ENCODE results near the gene MAML2. TPM values are rescaled to one million over a fixed set of nuclear protein-coding genes. Genes with fewer than 3 reads are reported as not detected.

The MAML2 gene
- total RNA-seq, 1 experiment from 2014 or later: 2.9 TPM

DNA sequence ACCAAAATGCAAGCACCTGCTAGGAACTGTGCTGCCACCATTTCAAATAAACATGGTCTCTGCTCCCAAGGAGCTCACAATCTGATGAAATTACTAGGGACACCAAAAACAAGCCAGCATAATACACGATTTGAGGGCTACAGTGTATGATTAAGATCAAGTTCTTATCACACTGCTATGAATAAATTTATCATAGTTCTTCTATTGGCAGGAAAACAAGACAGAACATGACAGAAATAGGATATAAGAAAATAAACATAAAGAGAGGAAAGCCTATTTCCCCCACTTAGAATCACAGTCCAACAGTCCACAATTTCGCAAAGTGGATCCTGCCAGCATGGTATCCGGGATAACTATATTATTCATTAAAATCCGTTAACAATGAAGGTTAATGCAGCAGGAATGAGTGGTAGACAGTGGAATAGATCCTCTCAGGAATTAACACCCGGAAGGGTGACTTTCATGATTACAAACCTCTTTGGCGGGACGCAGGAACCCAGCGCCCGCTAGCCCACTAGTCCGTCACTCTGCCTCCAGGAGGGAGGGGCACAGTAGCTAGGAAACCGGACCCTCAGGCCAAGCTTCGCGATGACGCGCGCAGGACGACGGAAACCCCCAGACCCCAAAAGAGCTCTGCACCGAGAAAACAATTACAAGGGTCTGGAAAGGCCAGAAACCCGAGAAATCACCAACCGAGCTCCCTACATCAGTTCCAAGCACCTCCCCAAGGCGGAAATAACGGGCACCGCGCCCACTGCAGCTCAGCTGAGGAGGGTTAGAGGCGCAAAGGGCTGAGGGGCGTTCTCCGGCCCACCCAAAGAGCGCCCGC lies 46.1 kb upstream of the MAML2 start:
- no TSS peak for BruUV-seq (replicated peaks)
- CTCF ChIA-PET: interaction anchor here (0.6 to 1.5 kb wide), 6 partner anchors 46 to 1322 kb away, joined by 3 to 6 read pairs (median 4); no protein-coding TSS in a partner anchor
- peak overlapping the region; percentile 92 for H3K27ac ChIP-seq (ENCODE audit: low read length)
- TF ChIP-seq, protein P1, sequence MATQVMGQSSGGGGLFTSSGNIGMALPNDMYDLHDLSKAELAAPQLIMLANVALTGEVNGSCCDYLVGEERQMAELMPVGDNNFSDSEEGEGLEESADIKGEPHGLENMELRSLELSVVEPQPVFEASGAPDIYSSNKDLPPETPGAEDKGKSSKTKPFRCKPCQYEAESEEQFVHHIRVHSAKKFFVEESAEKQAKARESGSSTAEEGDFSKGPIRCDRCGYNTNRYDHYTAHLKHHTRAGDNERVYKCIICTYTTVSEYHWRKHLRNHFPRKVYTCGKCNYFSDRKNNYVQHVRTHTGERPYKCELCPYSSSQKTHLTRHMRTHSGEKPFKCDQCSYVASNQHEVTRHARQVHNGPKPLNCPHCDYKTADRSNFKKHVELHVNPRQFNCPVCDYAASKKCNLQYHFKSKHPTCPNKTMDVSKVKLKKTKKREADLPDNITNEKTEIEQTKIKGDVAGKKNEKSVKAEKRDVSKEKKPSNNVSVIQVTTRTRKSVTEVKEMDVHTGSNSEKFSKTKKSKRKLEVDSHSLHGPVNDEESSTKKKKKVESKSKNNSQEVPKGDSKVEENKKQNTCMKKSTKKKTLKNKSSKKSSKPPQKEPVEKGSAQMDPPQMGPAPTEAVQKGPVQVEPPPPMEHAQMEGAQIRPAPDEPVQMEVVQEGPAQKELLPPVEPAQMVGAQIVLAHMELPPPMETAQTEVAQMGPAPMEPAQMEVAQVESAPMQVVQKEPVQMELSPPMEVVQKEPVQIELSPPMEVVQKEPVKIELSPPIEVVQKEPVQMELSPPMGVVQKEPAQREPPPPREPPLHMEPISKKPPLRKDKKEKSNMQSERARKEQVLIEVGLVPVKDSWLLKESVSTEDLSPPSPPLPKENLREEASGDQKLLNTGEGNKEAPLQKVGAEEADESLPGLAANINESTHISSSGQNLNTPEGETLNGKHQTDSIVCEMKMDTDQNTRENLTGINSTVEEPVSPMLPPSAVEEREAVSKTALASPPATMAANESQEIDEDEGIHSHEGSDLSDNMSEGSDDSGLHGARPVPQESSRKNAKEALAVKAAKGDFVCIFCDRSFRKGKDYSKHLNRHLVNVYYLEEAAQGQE (IDR thresholded peaks at IDR 0.05; ENCODE audit: insufficient read depth in 1 of 2, low read depth in 2 of 2, low read length in 1 of 2): no peak
- TF ChIP-seq SIN3A (IDR thresholded peaks at IDR 0.05; ENCODE audit: borderline replicate concordance, insufficient read depth, low read depth, low read length) (no peak), TCF7L2 (IDR thresholded peaks at IDR 0.05; ENCODE audit: low read depth, low read length) (no peak), POLR2AphosphoS5 (IDR thresholded peaks at IDR 0.05; ENCODE audit: low read depth, low read length) (no peak)
- TF ChIP-seq, protein P2, sequence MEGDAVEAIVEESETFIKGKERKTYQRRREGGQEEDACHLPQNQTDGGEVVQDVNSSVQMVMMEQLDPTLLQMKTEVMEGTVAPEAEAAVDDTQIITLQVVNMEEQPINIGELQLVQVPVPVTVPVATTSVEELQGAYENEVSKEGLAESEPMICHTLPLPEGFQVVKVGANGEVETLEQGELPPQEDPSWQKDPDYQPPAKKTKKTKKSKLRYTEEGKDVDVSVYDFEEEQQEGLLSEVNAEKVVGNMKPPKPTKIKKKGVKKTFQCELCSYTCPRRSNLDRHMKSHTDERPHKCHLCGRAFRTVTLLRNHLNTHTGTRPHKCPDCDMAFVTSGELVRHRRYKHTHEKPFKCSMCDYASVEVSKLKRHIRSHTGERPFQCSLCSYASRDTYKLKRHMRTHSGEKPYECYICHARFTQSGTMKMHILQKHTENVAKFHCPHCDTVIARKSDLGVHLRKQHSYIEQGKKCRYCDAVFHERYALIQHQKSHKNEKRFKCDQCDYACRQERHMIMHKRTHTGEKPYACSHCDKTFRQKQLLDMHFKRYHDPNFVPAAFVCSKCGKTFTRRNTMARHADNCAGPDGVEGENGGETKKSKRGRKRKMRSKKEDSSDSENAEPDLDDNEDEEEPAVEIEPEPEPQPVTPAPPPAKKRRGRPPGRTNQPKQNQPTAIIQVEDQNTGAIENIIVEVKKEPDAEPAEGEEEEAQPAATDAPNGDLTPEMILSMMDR (IDR thresholded peaks at IDR 0.05): no peak
- peaks cover 24% of the 10 kb centered on the region for H3K4me1 ChIP-seq (ENCODE audit: control insufficient read depth, insufficient read depth, low read length)
- H3K4me3 ChIP-seq (ENCODE audit: low read depth in 2 of 2, low read length in 2 of 2): peak overlapping the region; percentile 81 to 84
- no peaks in the 10 kb centered on the region for H3K9me3 ChIP-seq (ENCODE audit: control insufficient read depth, insufficient read depth, low read depth, low read length)
- intact Hi-C loops (cut with micrococcal nuclease; ENCODE audit: unreplicated experiment) (no loop called here), in situ Hi-C loops (cut with HindIII; ENCODE audit: low pct_unique_long_range_greater_than_20kb, low sequenced_read_pairs) (no loop called here)
- POLR2A ChIA-PET: interaction anchor here (0.6 to 1.3 kb wide), 8 partner anchors 32 to 1325 kb away, joined by 3 to 7 read pairs (median 3); partner anchors contain the start of gene MAML2
- ATAC-seq (peak; percentile 78), DNase-seq (ENCODE audit: low read depth, low spot score) (no peak)
- H3K36me3 ChIP-seq (ENCODE audit: control insufficient read depth, insufficient read depth, low read length): peaks cover 8% of the 10 kb centered on the region
- no peaks in the 10 kb centered on the region for H3K27me3 ChIP-seq (ENCODE audit: control insufficient read depth, insufficient read depth, low read length)

DNA sequence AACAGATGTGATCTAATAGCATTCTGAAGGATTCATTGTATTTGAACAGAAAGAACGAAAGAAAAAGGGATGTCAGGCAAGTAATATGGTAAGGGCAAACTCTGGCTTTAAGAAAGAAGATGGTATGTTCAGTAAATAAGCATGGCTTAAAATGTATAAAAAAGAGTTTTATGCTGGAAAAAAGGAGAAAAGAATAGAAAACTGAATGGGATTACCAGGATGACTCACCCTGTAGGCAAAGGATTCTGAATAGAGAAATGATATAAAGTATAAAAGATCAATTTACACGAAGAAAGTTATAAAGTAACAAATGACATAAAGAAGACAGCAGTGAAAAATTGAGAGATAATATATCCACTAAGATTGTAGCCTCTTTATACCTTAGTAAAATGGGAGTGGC lies 42.2 kb upstream of the MAML2 start:
- TF ChIP-seq SIN3A (IDR thresholded peaks at IDR 0.05; ENCODE audit: borderline replicate concordance, insufficient read depth, low read depth, low read length) (no peak), POLR2AphosphoS5 (IDR thresholded peaks at IDR 0.05; ENCODE audit: low read depth, low read length) (no peak), TCF7L2 (IDR thresholded peaks at IDR 0.05; ENCODE audit: low read depth, low read length) (no peak)
- TF ChIP-seq, protein P2 (IDR thresholded peaks at IDR 0.05): no peak
- TF ChIP-seq, protein P1 (IDR thresholded peaks at IDR 0.05; ENCODE audit: insufficient read depth in 1 of 2, low read depth in 2 of 2, low read length in 1 of 2): no peak
- DNase-seq (ENCODE audit: low read depth, low spot score) (no peak), ATAC-seq (no peak)
- Histone ChIP-seq H3K4me1 (ENCODE audit: control insufficient read depth, insufficient read depth, low read length) (peaks cover 12% of the 10 kb centered on the region), H3K4me3 (ENCODE audit: low read depth in 2 of 2, low read length in 2 of 2) (no peak overlapping the region), H3K27me3 (ENCODE audit: control insufficient read depth, insufficient read depth, low read length) (no peaks in the 10 kb centered on the region), H3K27ac (ENCODE audit: low read length) (no peak overlapping the region), H3K9me3 (ENCODE audit: control insufficient read depth, insufficient read depth, low read depth, low read length) (no peaks in the 10 kb centered on the region), H3K36me3 (ENCODE audit: control insufficient read depth, insufficient read depth, low read length) (peaks cover 31% of the 10 kb centered on the region)
- intact Hi-C loops (cut with micrococcal nuclease; ENCODE audit: unreplicated experiment) (no loop called here), in situ Hi-C loops (cut with HindIII; ENCODE audit: low pct_unique_long_range_greater_than_20kb, low sequenced_read_pairs) (no loop called here)
- CTCF ChIA-PET: no interaction called here
- BruUV-seq (replicated peaks): no TSS peak
- POLR2A ChIA-PET: no interaction called here

Data from Panc1 (cell line).